ENCODE measurements around the gene STYXL2. TPM values are rescaled to one million over a fixed set of nuclear protein-coding genes. Genes with fewer than 3 reads are reported as not detected.

STYXL2 gene
- total and polyA plus RNA-seq, 2 experiments from 2014 or later, result 0.17 to 0.40 TPM

- TF ChIP-seq, protein P1, sequence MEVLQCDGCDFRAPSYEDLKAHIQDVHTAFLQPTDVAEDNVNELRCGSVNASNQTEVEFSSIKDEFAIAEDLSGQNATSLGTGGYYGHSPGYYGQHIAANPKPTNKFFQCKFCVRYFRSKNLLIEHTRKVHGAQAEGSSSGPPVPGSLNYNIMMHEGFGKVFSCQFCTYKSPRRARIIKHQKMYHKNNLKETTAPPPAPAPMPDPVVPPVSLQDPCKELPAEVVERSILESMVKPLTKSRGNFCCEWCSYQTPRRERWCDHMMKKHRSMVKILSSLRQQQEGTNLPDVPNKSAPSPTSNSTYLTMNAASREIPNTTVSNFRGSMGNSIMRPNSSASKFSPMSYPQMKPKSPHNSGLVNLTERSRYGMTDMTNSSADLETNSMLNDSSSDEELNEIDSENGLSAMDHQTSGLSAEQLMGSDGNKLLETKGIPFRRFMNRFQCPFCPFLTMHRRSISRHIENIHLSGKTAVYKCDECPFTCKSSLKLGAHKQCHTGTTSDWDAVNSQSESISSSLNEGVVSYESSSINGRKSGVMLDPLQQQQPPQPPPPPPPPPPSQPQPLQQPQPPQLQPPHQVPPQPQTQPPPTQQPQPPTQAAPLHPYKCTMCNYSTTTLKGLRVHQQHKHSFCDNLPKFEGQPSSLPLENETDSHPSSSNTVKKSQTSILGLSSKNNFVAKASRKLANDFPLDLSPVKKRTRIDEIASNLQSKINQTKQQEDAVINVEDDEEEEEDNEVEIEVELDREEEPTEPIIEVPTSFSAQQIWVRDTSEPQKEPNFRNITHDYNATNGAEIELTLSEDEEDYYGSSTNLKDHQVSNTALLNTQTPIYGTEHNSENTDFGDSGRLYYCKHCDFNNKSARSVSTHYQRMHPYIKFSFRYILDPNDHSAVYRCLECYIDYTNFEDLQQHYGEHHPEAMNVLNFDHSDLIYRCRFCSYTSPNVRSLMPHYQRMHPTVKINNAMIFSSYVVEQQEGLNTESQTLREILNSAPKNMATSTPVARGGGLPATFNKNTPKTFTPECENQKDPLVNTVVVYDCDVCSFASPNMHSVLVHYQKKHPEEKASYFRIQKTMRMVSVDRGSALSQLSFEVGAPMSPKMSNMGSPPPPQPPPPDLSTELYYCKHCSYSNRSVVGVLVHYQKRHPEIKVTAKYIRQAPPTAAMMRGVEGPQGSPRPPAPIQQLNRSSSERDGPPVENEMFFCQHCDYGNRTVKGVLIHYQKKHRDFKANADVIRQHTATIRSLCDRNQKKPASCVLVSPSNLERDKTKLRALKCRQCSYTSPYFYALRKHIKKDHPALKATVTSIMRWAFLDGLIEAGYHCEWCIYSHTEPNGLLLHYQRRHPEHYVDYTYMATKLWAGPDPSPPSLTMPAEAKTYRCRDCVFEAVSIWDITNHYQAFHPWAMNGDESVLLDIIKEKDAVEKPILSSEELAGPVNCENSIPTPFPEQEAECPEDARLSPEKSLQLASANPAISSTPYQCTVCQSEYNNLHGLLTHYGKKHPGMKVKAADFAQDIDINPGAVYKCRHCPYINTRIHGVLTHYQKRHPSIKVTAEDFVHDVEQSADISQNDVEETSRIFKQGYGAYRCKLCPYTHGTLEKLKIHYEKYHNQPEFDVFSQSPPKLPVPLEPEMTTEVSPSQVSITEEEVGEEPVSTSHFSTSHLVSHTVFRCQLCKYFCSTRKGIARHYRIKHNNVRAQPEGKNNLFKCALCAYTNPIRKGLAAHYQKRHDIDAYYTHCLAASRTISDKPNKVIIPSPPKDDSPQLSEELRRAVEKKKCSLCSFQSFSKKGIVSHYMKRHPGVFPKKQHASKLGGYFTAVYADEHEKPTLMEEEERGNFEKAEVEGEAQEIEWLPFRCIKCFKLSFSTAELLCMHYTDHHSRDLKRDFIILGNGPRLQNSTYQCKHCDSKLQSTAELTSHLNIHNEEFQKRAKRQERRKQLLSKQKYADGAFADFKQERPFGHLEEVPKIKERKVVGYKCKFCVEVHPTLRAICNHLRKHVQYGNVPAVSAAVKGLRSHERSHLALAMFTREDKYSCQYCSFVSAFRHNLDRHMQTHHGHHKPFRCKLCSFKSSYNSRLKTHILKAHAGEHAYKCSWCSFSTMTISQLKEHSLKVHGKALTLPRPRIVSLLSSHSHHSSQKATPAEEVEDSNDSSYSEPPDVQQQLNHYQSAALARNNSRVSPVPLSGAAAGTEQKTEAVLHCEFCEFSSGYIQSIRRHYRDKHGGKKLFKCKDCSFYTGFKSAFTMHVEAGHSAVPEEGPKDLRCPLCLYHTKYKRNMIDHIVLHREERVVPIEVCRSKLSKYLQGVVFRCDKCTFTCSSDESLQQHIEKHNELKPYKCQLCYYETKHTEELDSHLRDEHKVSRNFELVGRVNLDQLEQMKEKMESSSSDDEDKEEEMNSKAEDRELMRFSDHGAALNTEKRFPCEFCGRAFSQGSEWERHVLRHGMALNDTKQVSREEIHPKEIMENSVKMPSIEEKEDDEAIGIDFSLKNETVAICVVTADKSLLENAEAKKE (CRISPR knock-in tag; IDR thresholded peaks at IDR 0.05), result no peak
- TF ChIP-seq, protein P2, sequence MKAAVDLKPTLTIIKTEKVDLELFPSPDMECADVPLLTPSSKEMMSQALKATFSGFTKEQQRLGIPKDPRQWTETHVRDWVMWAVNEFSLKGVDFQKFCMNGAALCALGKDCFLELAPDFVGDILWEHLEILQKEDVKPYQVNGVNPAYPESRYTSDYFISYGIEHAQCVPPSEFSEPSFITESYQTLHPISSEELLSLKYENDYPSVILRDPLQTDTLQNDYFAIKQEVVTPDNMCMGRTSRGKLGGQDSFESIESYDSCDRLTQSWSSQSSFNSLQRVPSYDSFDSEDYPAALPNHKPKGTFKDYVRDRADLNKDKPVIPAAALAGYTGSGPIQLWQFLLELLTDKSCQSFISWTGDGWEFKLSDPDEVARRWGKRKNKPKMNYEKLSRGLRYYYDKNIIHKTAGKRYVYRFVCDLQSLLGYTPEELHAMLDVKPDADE (IDR thresholded peaks at IDR 0.05), result no peak
- TF ChIP-seq POLR2AphosphoS5 (IDR thresholded peaks at IDR 0.05; ENCODE audit: low read depth) (no peak), JUNB (IDR thresholded peaks at IDR 0.05; ENCODE audit: unreplicated experiment) (no peak), STAT1 (IDR thresholded peaks at IDR 0.05; ENCODE audit: unreplicated experiment) (no peak), REST (IDR thresholded peaks at IDR 0.05; ENCODE audit: unreplicated experiment) (no peak), CREB1 (CRISPR knock-in tag; IDR thresholded peaks at IDR 0.05; ENCODE audit: low read depth) (no peak)
Observed at GRCh38 chr1:167122568-167122967, 28.7 kb downstream of the STYXL2 start (continued).
